HepG2 (cell line): ENCODE measurements around the gene SRPRA. TPM values are rescaled to one million over a fixed set of nuclear protein-coding genes. Genes with fewer than 3 reads are reported as not detected.
"Not testable (repeated sequence)": the region's sequence is repeated elsewhere in the genome, so short reads cannot be mapped to it uniquely, and the experiment has no call there.

Source experiments
- ATAC-seq: fragments of 200-7000 bp; cut with Tn5 transposase; 3 replicates; pipeline ENCODE4 v1.9.1; 2020; ENCODE audit warnings: mild to moderate bottlenecking, moderate library complexity
- BruUV-seq: library from RNA; stranded (reverse); fragments of 400-500 nt; replicated peaks from 2 replicates; lab custom pipeline; 2021; lab: Mats Ljungman, UMichigan
- CTCF ChIA-PET: fragments of 300-600 bp; formaldehyde crosslinking; extraction: SDS; loops from one replicate; lab custom pipeline; 2021; ENCODE audit warnings: low total read pairs, inconsistent platforms, low intra/inter-chr PET ratio; lab: Yijun Ruan, JAX
- POLR2A ChIA-PET: fragments of 350-600 bp; sonication (Branson Sonifier 250); formaldehyde crosslinking; loops from one replicate; lab custom pipeline; 2020; ENCODE audit warnings: antibody characterized with exemption, inconsistent platforms; lab: Yijun Ruan, JAX
- DNase-seq: peaks from one replicate; pipeline ENCODE4 v3.0.0-alpha.2; 2015; ENCODE audit warnings: low spot score
- FAIRE-seq: peaks from 3 replicates; lab custom pipeline; 2011; peaks lifted over from hg19 to GRCh38; lab: Jason Lieb, UNC
- H2AFZ ChIP-seq: one replicate; pipeline ENCODE4 v1.6.1; 2011; ENCODE audit warnings: low read length, inconsistent platforms
- H3K27ac ChIP-seq: fragments of 300-600 bp; 3 replicates; pipeline ENCODE4 v1.8.0; 2011; ENCODE audit warnings: mixed run types, mild to moderate bottlenecking, mixed read lengths, low read length, inconsistent platforms; ENCODE audit not compliant: insufficient read depth; ENCODE audit errors: extremely low read length
- H3K27me3 ChIP-seq, 2 experiments: fragments of 200-600 bp in 1 of 2; 2 replicates in 1 of 2; 3 replicates in 1 of 2; pipeline versions ENCODE4 v1.6.0 to v1.8.0; 2011; ENCODE audit warnings: low read length in 2 of 2, mild to moderate bottlenecking in 2 of 2, moderate library complexity in 2 of 2, inconsistent platforms in 1 of 2; ENCODE audit not compliant: insufficient read depth in 2 of 2, control insufficient read depth in 1 of 2
- H3K36me3 ChIP-seq, 2 experiments: fragments of 200-600 bp in 1 of 2; replicated peaks in 1 of 2; 2 replicates in 1 of 2; 3 replicates in 1 of 2; pipeline versions ENCODE4 v1.5.1 to v1.8.0; 2011; ENCODE audit warnings: low read length in 2 of 2, inconsistent platforms in 1 of 2; ENCODE audit not compliant: insufficient read depth in 2 of 2, control insufficient read depth in 1 of 2
- H3K4me1 ChIP-seq: 2 replicates; pipeline ENCODE4 v1.5.1; 2012; ENCODE audit warnings: low read length, inconsistent platforms; ENCODE audit not compliant: insufficient read depth
- H3K4me2 ChIP-seq: 2 replicates; pipeline ENCODE4 v1.6.0; 2011; ENCODE audit warnings: low read depth, low read length, inconsistent platforms
- H3K4me3 ChIP-seq, 3 experiments: fragments of 200-600 bp in 1 of 3; sonication (generic), shearing (Covaris generic) in 1 of 3; replicated peaks in 1 of 3; 2 replicates each; pipeline ENCODE4 v1.5.1; 2011 to 2016; ENCODE audit warnings: low read length in 3 of 3, inconsistent platforms in 2 of 3, low read depth in 2 of 3, mild to moderate bottlenecking in 2 of 3, control low read depth in 1 of 3, mixed read lengths in 1 of 3; ENCODE audit not compliant: insufficient read depth in 1 of 3
- H3K79me2 ChIP-seq: one replicate; pipeline ENCODE4 v1.6.1; 2011; ENCODE audit warnings: low read length, inconsistent platforms; ENCODE audit not compliant: insufficient read depth
- H3K9ac ChIP-seq: 2 replicates; pipeline ENCODE4 v1.6.0; 2011; ENCODE audit warnings: mild to moderate bottlenecking, low read depth, low read length, inconsistent platforms; ENCODE audit not compliant: insufficient read depth
- H3K9me3 ChIP-seq: 2 replicates; pipeline ENCODE4 v1.5.1; 2012; ENCODE audit warnings: mild to moderate bottlenecking, low read length
- H4K20me1 ChIP-seq: 2 replicates; pipeline ENCODE4 v1.6.0; 2011; ENCODE audit warnings: inconsistent platforms, mild to moderate bottlenecking, low read length, moderate library complexity; ENCODE audit not compliant: insufficient read depth
- BCL3 ChIP-seq: sonication (generic); formaldehyde crosslinking; IDR thresholded peaks from 2 replicates; pipeline ENCODE4 v1.5.1; 2020; ENCODE audit warnings: mild to moderate bottlenecking, missing genetic modification reagents, moderate library complexity
- BRCA1 ChIP-seq: sonication (generic); formaldehyde crosslinking; IDR thresholded peaks from 2 replicates; pipeline ENCODE4 v1.4.0; 2020; ENCODE audit warnings: missing genetic modification reagents
- CCAR2 ChIP-seq: fragments of 200-400 bp; formaldehyde crosslinking; optimal IDR thresholded peaks from 2 replicates; pipeline ENCODE3; 2018; ENCODE audit warnings: low read depth, mild to moderate bottlenecking, low read length, moderate library complexity
- FOXA1 ChIP-seq, 2 experiments: fragments of 450-650 bp in 1 of 2; sonication (generic) in 1 of 2; formaldehyde crosslinking in 1 of 2; IDR thresholded peaks; 2 replicates each; pipeline versions ENCODE4 v1.4.0 to v1.6.1; 2016 to 2020; ENCODE audit warnings: missing genetic modification reagents in 1 of 2
- JUN ChIP-seq: sonication (generic); formaldehyde crosslinking; IDR thresholded peaks from 2 replicates; pipeline ENCODE4 v1.4.0; 2020; ENCODE audit warnings: mild to moderate bottlenecking, missing genetic modification reagents
- SP140L ChIP-seq: sonication (generic); formaldehyde crosslinking; IDR thresholded peaks from 2 replicates; pipeline ENCODE4 v1.4.0; 2020; ENCODE audit warnings: missing genetic modification reagents, borderline replicate concordance
- ZBTB2 ChIP-seq: sonication (generic); formaldehyde crosslinking; IDR thresholded peaks from 2 replicates; pipeline ENCODE4 v1.8.0; 2022; ENCODE audit warnings: low read depth, missing genetic modification reagents
- ZNF121 ChIP-seq: sonication (generic); formaldehyde crosslinking; IDR thresholded peaks from 2 replicates; pipeline ENCODE4 v1.5.0; 2020; ENCODE audit warnings: mild to moderate bottlenecking, missing genetic modification reagents
- ZNF713 ChIP-seq: sonication (generic); formaldehyde crosslinking; IDR thresholded peaks from 2 replicates; pipeline ENCODE4 v1.4.0; 2020; ENCODE audit warnings: mild to moderate bottlenecking, missing genetic modification reagents
- ZNF724P ChIP-seq: sonication (generic); formaldehyde crosslinking; IDR thresholded peaks from 2 replicates; pipeline ENCODE4 v1.8.0; 2022; ENCODE audit warnings: missing genetic modification reagents, borderline replicate concordance
- ZSCAN5A ChIP-seq: sonication (generic); formaldehyde crosslinking; IDR thresholded peaks from 2 replicates; pipeline ENCODE4 v1.8.0; 2022; ENCODE audit warnings: mild to moderate bottlenecking, missing genetic modification reagents, borderline replicate concordance
- WGBS: methylation state at CpG from one replicate; pipeline ENCODE4 v1.1.6; 2017; ENCODE audit warnings: low lambda C conversion rate; 5-methylcytosine and 5-hydroxymethylcytosine counted together
- in situ Hi-C: cut with HindIII; loops from 2 replicates; pipeline ENCODE4 v1.10.0; 2017; ENCODE audit warnings: low pct_unique_long_range_greater_than_20kb; ENCODE audit not compliant: extremely low pct_ligation_motif_present
- intact Hi-C: fragments of 100-400 bp; cut with micrococcal nuclease; formaldehyde crosslinking; loops from one replicate; pipeline ENCODE4 v1.10.0; 2022; ENCODE audit not compliant: unreplicated experiment
- polyA plus RNA-seq, 8 experiments: library from polyadenylated mRNA; depleted of rRNA in 3 of 8; stranded (reverse) in 7 of 8; unstranded in 1 of 8; fragments of >200 nt; fragmentation: Illumina TruSeq in 4 of 8; extraction: Trizol in 4 of 8; gene quantifications; 2 replicates each; pipeline versions ENCODE4 v1.2.1 to v1.2.3, GENCODE V29; 2011 to 2016; ENCODE audit warnings: low read depth in 4 of 8, missing spikeins in 1 of 8, mixed read lengths in 1 of 8; ENCODE audit not compliant: insufficient read depth in 1 of 8
- total RNA-seq, 5 experiments: library from RNA; depleted of rRNA; stranded (reverse); fragments of >200 nt; fragmentation: Illumina TruSeq; extraction: Trizol; gene quantifications; 2 replicates each; pipeline ENCODE4 v1.2.3, GENCODE V29; 2016; ENCODE audit warnings: low read depth in 1 of 5

SRPRA gene
- total and polyA plus RNA-seq, 2 of the 13 experiments (the other 11 are each of a cell fraction or from before 2014, with no cell fraction given) = 27.7 to 64.6 TPM

GRCh38 chr11:126310200-126310991, 41.7 kb upstream of the SRPRA start (continued):
- no peak for TF ChIP-seq ZBTB2

- H3K36me3 ChIP-seq = peaks cover 0 to 17% of the 10 kb centered on the region in 2 experiments; a peak in 3 of 5 replicates
- in situ Hi-C loops = loop anchor here (10.0 kb wide), 1 partner anchor 166 kb away; no protein-coding TSS in a partner anchor
- intact Hi-C loops, H2AFZ ChIP-seq, ATAC-seq, H3K27me3 ChIP-seq, H3K79me2 ChIP-seq, H3K4me2 ChIP-seq, H3K4me3 ChIP-seq, H3K9ac ChIP-seq, DNase-seq, H3K9me3 ChIP-seq, H3K4me1 ChIP-seq, H4K20me1 ChIP-seq, CTCF ChIA-PET, H3K27ac ChIP-seq, FAIRE-seq, BruUV-seq: not testable (repeated sequence)
- POLR2A ChIA-PET = interaction anchor here (0.7 kb wide), 1 partner anchor 66 kb away, joined by 3 read pairs; no protein-coding TSS in a partner anchor
- 96% methylated on average over 4 of the region's 4 CpGs for WGBS
These were observed 40.1 kb upstream of the SRPRA start for GRCh38 chr11:126308771-126309170.

GRCh38 chr11:126308271-126308671, 39.6 kb upstream of the SRPRA start:
- FAIRE-seq (no peak), ATAC-seq (no peak), DNase-seq (no peak)
- Histone ChIP-seq H3K4me1 (peaks cover 12% of the 10 kb centered on the region), H3K27ac (no peak overlapping the region), H2AFZ (no peak overlapping the region), H3K36me3 (peaks cover 0 to 17% of the 10 kb centered on the region in 2 experiments; a peak in 3 of 5 replicates), H3K4me2 (no peak overlapping the region), H3K79me2 (no peaks in the 10 kb centered on the region), H3K4me3 (no peak overlapping the region), H4K20me1 (no peaks in the 10 kb centered on the region), H3K27me3 (no peaks in the 10 kb centered on the region), H3K9ac (no peak overlapping the region), H3K9me3 (no peaks in the 10 kb centered on the region)
- CTCF ChIA-PET = no interaction called here
- POLR2A ChIA-PET = no interaction called here
- in situ Hi-C loops (loop anchor here (10.0 kb wide), 1 partner anchor 167 kb away; no protein-coding TSS in a partner anchor), intact Hi-C loops (no loop called here)
- WGBS = 91% methylated on average over 4 of the region's 4 CpGs
- BruUV-seq = no TSS peak
- TF ChIP-seq ZSCAN5A (CRISPR knock-in tag) (no peak), SP140L (CRISPR knock-in tag) (no peak), CCAR2 (no peak), BRCA1 (CRISPR knock-in tag) (no peak), ZNF713 (CRISPR knock-in tag) (no peak), BCL3 (no peak), ZNF724P (no peak), FOXA1 (IDR thresholded peaks at IDR 0.05) (no peak), FOXA1 (CRISPR knock-in tag; IDR thresholded peaks at IDR 0.05) (no peak), ZNF121 (no peak), JUN (CRISPR knock-in tag) (no peak)
